RWPE1 (cell line): ENCODE data around the gene RHBDD2.
A peak's percentile ranks its signal among the peaks of the same experiment; 100 is the strongest.
"Not testable (repeated sequence)": the region's sequence is repeated elsewhere in the genome, so short reads cannot be mapped to it uniquely, and the experiment has no call there.

Experiments
- CTCF ChIA-PET: fragments of 350-600 bp; sonication (Branson Sonifier 250); formaldehyde crosslinking; extraction: SDS; loops from one replicate; lab custom pipeline; 2021; lab: Yijun Ruan, JAX
- POLR2A ChIA-PET: fragments of 400-600 bp; formaldehyde crosslinking; extraction: SDS; loops from one replicate; lab custom pipeline; 2020; ENCODE audit warnings: antibody characterized with exemption; ENCODE audit not compliant: low non-redundant PET; lab: Yijun Ruan, JAX
- DNase-seq: peaks from one replicate; pipeline ENCODE4 v3.0.0; 2012; ENCODE audit warnings: low spot score
- H3K27ac ChIP-seq: fragments of 450-650 bp; 2 replicates; pipeline ENCODE4 v1.5.1; 2017
- TF ChIP-seq, protein P1 (sequence below): fragments of 450-650 bp; conservative IDR thresholded peaks from 2 replicates; pipeline ENCODE4 v1.5.1; 2017; ENCODE audit warnings: low read depth, mild to moderate bottlenecking

RHBDD2 gene

DNA sequence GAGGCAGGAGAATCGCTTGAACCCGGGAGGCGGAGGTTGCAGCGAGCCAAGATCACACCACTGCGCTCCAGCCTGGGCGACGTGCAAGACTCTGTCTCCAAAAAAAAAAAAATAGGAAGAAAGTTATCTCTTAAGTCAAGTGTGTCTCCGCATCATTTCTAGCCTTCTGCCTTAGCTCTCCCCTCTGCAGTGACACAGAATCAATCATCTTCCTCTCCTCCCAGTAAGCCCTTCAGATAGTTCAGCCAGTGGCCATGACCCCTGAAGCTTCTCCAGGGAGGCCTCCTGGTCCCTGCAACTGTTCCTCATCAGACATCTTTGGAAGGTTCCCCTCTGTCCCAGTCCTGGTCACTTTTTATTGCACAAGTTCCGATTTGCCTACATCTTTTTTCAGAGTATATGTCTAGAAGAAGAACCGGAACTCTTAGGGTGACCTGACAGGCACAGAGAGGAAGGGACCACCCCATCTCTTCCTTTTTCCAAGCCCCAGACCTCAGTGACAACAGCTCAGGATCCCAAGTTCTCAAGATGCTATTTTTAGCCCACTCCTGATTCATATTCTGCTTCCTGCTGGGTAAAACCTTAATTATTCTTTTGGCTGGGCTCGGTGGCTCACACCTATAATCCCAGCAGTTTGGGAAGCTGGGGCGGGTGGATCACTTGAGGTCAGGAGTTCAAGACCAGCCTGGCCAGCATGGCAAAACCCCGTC, 6.6 kb upstream of the RHBDD2 start:
- no peak for DNase-seq
- ChIA-PET POLR2A (no interaction called here), CTCF (interaction anchor here (0.6 to 0.7 kb wide), 2 partner anchors 125 to 148 kb away, joined by 3 read pairs; no protein-coding TSS in a partner anchor)
- peak overlapping the region; percentile 4; the same call in 1 of the 2 replicates for H3K27ac ChIP-seq
- TF ChIP-seq, protein P1, sequence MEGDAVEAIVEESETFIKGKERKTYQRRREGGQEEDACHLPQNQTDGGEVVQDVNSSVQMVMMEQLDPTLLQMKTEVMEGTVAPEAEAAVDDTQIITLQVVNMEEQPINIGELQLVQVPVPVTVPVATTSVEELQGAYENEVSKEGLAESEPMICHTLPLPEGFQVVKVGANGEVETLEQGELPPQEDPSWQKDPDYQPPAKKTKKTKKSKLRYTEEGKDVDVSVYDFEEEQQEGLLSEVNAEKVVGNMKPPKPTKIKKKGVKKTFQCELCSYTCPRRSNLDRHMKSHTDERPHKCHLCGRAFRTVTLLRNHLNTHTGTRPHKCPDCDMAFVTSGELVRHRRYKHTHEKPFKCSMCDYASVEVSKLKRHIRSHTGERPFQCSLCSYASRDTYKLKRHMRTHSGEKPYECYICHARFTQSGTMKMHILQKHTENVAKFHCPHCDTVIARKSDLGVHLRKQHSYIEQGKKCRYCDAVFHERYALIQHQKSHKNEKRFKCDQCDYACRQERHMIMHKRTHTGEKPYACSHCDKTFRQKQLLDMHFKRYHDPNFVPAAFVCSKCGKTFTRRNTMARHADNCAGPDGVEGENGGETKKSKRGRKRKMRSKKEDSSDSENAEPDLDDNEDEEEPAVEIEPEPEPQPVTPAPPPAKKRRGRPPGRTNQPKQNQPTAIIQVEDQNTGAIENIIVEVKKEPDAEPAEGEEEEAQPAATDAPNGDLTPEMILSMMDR: no peak

DNA sequence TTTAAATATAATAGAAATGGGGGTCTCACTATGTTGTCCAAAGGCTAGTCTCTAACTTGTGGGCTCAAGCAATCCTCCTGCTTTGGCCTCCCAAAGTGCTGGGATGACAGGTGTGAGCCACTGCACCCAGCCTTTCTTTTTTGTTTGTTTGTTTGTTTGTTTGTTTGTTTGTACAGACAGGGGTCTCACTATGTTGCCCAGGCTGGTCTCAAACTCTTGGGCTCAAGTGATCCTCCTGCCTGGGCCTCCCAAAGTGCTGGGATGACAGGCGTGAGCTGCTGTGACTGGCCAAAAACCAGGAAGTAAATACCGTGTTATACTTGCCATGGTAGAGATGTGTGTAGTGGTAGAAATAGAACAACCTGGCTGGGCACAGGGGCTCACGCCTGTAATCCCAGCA, 4.7 kb upstream of the RHBDD2 start:
- DNase-seq, H3K27ac ChIP-seq, POLR2A ChIA-PET: not testable (repeated sequence)
- CTCF ChIA-PET: interaction anchor here (2.4 kb wide), 1 partner anchor 8 kb away, joined by 13 read pairs; no protein-coding TSS in a partner anchor

DNA sequence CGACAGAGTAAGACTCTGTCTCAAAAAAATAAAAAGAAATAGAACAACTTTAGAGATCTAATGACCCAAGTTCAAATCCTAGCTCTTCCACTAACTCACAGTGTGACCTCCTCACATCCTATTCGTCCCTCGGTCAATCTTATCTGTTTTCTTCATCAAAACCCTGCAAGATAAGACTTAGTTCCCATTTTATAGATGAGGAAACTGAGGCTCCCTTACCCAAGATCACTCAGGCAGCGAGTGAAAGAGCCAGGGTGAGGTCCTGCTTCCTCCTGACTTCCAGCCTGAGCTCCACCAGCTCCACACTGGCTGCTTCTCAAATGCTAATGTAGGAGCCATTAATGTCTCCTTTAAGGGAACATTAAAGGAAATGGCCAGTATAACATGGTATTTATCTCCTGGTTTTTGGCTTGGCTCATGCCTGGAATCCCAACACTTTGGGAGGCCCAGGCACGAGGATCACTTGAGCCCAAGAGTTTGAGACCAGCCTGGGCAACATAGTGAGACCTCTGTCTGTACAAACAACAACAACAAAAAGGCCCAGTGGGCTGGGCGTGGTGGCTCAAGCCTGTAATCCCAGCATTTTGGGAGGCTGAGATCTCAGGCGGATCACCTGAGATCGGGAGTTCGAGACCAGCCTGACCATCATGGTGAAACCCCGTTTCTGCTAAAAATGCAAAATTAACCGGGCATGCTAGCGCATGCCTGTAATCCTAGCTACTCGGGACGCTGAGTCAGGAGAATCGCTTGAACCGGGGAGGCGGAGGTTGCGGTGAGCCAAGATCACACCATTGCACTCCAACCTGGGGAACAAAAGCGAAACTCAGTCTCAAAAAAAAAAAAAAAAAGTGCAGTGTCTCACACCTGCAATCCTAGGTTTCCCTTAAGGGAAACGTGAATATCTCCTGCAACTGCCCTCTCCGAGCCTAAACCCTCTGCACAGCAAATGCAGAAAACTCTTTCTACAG, 3.4 kb upstream of the RHBDD2 start:
- H3K27ac ChIP-seq: peak overlapping the region; percentile 64
- POLR2A ChIA-PET: interaction anchor here (0.6 kb wide), 1 partner anchor 27 kb away, joined by 3 read pairs; no protein-coding TSS in a partner anchor
- no peak for DNase-seq
- CTCF ChIA-PET: interaction anchor here (0.6 to 2.4 kb wide), 2 partner anchors 9 to 113 kb away, joined by 6 to 13 read pairs; no protein-coding TSS in a partner anchor
- TF ChIP-seq, protein P1: no peak

DNA sequence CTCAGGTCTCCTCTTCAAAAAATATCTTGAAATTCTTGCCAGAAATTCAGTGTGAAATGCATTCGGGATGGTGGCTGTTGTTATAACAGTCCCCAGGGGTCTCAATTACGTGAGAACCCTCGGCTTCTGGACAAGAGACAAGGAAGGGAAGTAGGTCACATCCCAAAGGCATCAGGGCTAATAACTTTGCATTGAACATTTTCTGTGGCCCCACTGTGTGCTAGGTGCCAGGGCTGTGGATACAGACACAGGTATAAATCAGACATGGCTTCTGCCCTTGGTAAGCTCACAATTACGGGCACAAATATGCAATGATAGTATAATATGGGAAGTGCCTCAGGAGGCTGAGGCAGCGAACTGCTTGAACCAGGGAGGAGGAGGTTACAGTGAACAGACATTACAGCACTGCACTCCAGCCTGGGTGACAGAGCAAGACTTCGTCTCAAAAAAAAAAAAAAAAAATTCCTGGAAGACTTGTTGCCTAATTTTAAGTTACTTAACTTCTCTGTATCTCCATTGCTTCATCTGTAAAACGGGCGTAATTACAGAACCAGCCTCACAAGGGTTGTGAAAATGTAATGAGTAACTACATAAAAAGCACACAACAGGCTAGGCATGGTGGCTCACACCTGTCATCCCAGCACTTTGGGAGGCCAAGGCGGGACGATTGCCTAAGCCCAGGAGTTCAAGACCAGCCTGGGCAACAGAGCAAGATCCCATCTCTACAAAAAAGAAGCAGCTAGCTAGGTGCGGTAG, 2.5 kb upstream of the RHBDD2 start:
- ChIA-PET CTCF (interaction anchor here (2.4 kb wide), 1 partner anchor 10 kb away, joined by 13 read pairs; no protein-coding TSS in a partner anchor), POLR2A (no interaction called here)
- TF ChIP-seq, protein P1: no peak
- no peak for DNase-seq
- peak overlapping the region; percentile 64 for H3K27ac ChIP-seq

DNA sequence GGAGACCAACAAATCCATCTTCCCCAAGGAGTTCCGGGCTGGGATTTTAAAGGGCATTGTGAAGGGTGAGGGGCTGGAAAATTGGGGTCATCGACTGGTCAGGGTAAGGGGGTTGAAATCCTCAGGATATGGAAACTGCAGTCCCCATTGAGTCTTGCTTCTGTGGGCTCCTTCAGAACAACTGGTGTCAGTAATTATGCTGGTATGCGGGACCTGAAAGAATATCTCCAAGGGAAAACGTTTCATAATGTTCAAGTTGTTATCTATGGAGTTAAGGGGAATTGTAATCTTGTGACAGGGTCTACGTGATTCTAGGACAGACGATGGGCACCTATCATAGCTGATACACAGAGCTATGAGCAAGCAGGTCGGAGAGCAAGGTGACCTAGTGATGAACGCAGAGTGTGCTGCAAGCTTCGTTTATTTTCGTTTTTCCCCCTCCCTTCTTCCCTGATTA, 494 bp upstream of the RHBDD2 start:
- TF ChIP-seq, protein P1: no peak
- ChIA-PET POLR2A (no interaction called here), CTCF (interaction anchor here (0.6 kb wide), 1 partner anchor 28 kb away, joined by 3 read pairs; no protein-coding TSS in a partner anchor)
- no peak for DNase-seq
- peak overlapping the region; percentile 77 for H3K27ac ChIP-seq

DNA sequence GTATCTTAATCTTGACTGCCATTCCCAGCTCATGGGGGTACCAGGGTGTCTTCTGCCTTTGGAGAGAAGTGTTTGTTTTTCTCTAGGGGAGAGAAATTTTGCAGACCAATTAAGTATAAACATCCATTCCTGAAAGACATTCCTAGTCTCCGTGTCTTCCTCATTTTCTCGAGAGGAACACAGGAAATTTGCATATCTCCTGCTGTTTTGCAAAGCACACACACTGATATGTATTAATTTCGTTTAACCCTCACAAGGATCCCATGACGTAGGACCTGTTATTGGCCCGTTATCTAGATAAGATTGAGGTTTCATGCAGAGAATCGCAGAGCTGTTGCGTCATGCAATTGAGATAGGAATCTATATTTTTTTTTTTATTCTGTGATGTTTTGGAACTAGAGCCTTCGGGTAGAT, 944 bp downstream of the RHBDD2 start:
- ChIA-PET POLR2A (no interaction called here), CTCF (no interaction called here)
- DNase-seq: no peak
- no peak overlapping the region for H3K27ac ChIP-seq
- TF ChIP-seq, protein P1: no peak
